GM21447 (cell line): ENCODE data around the gene ART3.

Experiments used
- ATAC-seq: cut with Tn5 transposase; IDR thresholded peaks from one replicate; pipeline ENCODE4 v1.9.1; 2021; ENCODE audit not compliant: unreplicated experiment

The ART3 gene

DNA sequence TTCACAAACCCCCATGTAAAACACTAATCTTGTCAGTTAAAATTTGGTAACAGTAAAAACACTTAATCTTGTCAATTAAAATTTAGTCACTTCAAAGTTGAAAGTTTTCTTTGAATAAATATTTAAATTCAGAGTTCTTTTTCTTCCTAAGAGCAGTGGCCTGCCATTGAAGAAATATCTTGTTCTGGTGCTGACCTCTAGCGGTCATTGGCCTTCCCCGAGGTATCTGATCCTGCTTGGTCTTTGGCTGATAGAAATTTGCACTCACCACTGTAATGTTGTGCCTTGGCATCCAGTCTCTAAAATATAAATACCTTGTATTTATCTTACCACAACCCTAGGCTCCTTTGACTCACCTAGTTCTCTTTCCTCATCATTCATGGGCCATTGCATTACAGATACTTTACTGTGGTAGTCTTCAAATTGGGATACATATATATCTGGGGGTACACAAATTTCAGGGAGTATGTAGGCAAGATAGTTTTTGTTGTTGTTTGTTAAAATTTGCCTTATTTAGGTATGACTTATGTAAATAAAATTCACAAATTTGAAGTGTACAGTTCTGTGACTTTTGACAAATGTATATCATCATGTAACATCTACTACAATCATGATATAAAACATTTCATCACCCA, 6.7 kb upstream of the ART3 start:
- ATAC-seq, result peak; percentile 86

DNA sequence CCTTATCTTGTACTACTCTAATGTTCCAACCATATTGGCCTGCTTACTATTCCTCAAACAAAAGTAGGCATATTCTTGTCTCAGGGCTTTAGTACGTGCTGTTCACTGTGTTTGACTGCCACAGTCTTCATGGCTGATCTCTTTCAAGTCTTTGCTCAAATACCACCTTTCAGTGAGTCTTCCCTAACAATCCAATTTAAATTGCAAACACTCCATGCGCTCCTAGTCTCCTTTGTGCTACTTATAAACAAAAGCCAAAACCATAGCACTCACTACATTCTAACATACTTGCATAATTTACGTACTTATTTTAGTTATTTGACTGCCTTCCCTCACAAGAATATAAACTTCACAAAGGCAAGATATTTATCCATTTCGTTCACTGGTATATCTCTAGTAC, 1.7 kb upstream of the ART3 start:
- ATAC-seq, result no peak

DNA sequence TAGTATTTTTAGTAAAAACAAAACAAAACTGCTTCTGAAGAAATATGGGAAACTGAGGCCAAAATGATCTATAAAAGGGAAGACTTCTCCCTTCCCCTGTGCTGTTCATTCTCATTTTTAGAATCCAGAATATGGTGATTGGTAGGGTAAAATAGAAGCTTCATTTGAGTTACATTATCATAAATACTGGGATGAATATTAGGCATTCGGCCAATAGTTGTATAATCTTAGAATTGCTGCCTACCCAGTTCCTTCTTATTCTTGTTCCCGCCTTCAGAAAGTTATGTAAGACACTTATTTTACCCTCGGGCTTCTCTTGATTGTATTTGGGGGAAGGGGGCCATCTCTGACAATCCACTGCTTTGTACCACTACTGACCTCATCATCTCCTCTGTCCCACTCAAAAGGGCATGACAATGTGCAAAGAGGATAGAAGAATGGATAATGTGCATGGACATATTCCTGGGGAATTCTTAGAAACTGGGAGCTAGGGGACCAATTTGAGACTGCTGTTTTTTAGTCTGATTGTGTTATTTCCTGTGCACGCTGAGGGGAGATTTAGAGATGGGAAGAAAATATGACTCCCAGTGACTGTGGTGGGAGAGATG, 588 bp downstream of the ART3 start:
- ATAC-seq, result no peak

DNA sequence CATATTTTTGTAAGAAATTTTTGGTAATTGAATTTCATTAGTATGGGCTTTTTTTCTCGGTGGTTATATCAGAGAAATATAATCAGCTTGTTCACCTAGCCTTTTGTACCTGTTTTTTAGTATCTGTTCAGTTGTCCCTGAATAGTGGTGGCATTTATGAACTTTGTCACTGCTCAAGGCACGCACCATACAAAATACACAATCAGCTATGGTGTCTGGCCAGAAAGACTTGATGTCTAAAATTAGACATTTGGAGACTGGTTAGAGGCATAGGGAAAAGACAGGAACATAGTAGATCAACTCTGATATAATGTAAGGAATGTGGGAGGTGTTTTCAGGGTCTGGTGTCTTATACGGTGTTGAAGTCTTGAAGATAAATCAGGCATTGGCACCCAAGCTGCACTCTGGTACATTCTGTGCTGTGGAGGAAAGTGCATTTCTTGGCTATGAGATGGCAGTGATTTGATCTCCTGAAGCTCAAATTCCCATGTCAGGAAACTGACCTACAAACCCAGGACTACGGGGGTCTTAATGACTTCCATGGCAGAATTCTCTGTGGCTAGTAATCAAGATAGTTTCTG, 3.6 kb downstream of the ART3 start:
- ATAC-seq, result no peak

DNA sequence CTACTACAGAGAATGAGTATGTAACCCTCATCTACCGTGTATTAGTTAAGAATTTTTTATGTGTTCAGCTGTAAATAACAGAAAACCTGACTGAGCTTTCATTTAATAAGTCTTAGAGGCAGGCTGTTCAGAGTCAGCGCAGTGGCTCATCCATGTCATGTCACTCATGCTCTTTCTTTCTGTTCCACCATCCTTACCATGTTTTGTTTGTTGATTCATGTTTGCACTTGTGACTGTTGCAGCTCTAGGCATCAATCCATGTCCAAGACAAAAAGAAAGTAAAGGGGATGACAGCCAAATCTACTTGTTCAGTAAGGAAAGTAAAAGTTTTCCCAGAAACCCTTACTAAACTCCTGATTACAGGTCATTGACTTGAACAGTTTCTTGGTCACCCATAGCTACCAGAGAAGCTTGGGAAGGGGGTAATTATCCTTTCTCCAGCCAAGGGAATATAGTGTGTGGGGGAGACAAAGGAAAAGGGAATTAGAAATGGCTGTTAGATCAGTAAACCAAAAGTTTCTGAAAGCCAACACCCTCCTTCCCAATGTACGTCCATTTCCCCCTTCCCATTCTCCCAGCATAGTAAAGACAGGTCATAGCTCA, 9.0 kb downstream of the ART3 start:
- no peak for ATAC-seq

GRCh38 chr4:76084542-76084941, 10.0 kb downstream of the ART3 start:
- ATAC-seq, result no peak

- no peak for ATAC-seq
These were observed 12.7 kb downstream of the ART3 start for GRCh38 chr4:76087007-76087769.

GRCh38 chr4:76088719-76089118, 14.2 kb downstream of the ART3 start:
- no peak for ATAC-seq

- ATAC-seq, result no peak
These were observed 15.8 kb downstream of the ART3 start for GRCh38 chr4:76090241-76090691.

GRCh38 chr4:76091052-76091451, 16.5 kb downstream of the ART3 start:
- ATAC-seq, result no peak

DNA sequence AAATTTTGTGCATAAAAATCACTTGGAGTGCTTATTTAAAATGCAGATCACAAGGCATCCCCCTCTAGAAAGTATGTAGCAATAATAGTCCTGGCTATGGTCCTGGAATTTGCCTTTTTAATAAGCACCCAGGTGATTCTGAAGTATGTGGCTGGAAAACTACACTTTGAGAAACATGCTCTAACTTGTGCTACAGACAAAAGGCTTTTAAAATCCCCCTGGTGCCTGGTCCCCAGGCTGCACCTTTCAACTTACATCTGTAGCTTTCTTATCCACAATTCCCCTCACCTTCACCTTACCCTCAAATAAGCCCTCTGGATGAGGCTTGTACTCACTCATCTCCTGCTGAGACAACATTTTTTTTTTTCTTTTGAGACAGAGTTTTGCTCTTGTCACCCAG, 21.1 kb downstream of the ART3 start:
- no peak for ATAC-seq

- ATAC-seq, result no peak
These were observed 21.6 kb downstream of the ART3 start for GRCh38 chr4:76096076-76096475.

- no peak for ATAC-seq
These were observed 31.1 kb downstream of the ART3 start for GRCh38 chr4:76105652-76106051.

DNA sequence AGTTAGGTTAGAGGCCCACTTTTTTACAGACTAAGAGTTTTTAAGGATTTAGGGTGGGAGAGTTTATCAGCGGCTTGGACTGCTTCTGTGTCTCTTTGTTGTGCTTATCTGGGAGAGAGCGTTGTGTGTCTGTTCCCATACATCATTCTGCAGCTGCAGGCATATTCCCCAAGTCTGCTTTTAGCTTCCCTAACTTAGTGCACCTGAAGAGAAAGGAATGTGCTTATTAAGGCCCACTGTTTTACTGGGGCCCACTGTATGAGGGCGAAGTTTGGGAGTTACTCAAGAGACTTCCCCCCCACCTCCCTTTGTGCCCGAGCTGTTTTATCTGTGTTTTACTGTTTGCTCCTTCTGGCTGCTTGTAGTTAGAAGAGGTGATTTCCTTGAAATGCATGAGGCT, 31.9 kb downstream of the ART3 start:
- ATAC-seq, result no peak

DNA sequence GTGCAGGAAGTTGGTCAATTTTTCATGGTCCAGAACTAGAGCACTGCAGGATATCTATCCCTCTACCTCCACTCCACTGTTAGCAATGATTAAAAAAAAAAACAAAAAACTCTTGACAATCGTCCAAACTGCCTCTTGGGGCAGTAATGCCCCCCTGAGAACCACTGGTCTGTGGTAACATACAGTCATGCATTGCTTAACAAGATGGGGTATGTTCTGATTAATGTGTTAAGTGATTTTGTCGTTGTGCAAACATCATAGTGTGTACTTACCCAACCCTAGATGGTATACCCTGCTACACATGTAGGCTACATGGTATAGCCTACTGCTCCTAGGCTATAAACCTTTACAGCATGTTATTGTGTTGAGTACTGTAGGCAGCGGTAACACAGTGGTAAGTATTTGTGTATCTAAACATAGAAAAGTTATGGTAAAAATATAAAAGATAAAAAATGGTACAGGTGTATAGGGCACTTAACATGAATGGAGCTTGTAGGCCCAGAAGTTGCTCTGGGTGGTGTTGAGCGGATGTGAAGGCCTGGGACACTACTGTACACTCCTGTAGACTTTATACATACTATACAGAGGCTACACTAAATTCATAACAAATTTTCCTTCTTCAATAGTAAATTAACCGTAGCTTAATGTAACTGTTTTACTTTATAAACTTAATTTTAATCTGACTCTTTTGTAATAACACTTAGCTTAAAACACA, 34.1 kb downstream of the ART3 start:
- no peak for ATAC-seq

DNA sequence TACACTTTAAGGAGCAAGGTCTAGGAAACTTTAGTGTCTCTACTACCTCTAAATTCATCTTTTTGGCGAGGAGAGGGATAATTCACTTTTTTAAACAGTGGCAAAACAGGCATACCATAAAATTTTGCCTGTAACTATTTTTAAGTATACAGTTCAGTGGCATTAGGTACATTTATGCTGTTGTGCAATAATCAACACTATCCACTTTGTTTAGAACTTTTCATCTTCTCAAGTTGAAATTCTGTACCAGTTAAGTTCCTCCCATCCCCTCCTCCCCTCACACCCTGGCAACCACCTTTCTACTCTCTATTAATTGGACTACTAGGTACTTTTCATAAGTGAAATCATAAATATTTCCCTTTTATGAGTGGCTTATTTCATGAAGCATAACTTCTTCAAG, 42.3 kb downstream of the ART3 start:
- ATAC-seq, result no peak

GRCh38 chr4:76117536-76117935, 43.0 kb downstream of the ART3 start:
- no peak for ATAC-seq

GRCh38 chr4:76120199-76120598, 45.7 kb downstream of the ART3 start:
- ATAC-seq, result no peak

DNA sequence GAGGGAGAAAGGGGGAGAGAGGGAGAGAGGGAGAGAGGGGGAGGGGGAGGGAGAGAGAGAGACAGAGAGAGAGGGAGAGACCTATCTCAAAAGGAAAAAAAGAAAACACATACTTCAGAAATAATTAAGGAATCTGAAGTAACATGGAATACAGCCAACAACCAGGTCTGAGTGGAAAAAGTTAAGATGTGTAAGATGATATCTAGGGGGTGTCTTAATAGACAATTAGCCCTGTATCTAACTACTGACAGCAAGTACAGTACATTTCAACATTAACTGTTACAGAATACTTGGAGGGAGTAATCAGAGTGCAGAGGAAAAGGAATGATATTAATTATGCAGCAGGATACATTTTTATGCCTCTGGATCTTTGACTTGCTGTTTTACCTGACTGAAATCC, 51.3 kb downstream of the ART3 start:
- no peak for ATAC-seq

- no peak for ATAC-seq
These were observed 53.2 kb downstream of the ART3 start for GRCh38 chr4:76127754-76128153.

DNA sequence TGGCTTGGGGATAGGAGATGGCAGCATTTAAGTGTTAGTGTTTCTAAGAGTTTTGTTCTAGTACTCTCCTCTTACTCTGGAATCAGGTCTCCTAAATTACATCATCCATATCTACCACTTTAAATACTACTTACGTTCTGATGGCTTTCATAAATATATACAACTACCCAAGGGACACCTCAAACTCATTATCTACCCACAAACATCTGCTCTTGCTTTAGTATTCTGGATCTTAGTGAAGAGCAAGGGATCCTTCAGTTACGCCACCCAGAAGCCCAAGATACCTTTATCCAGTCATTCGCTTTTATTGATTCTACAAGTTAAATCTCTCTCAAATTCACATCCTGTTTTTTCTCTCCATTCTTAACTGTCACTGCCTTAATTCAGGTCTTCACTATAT, 66.7 kb downstream of the ART3 start:
- no peak for ATAC-seq
